Esophagus squamous epithelium (tissue), 5 donors: Measurements from ENCODE around the gene LRRC4C. TPM values are rescaled to one million over a fixed set of nuclear protein-coding genes. Genes with fewer than 3 reads are reported as not detected.
"Not testable (repeated sequence)": the region's sequence is repeated elsewhere in the genome, so short reads cannot be mapped to it uniquely, and the experiment has no call there.

Source experiments
- DNase-seq: peaks from one replicate; lab custom pipeline; 2025; lab: John Stamatoyannopoulos, UW
- H3K27ac ChIP-seq, 4 donors: fragments of 200-600 bp; sonication (generic); one replicate each; pipeline ENCODE4 v1.5.1; 2016 to 2019; ENCODE audit warnings: mild to moderate bottlenecking in 1 of 4
- H3K27me3 ChIP-seq, 4 donors: fragments of 200-600 bp; sonication (generic); 1 replicate in 3 of 4; 2 replicates in 1 of 4; pipeline versions ENCODE4 v1.5.1 to v1.6.0; 2017 to 2021; ENCODE audit warnings: antibody characterized with exemption in 1 of 4
- H3K36me3 ChIP-seq, 3 donors: fragments of 200-600 bp; sonication (generic); one replicate each; pipeline ENCODE4 v1.5.1; 2016 to 2019
- H3K4me1 ChIP-seq, 3 donors: fragments of 200-600 bp; sonication (generic); one replicate each; pipeline ENCODE4 v1.5.1; 2017 to 2019
- H3K4me3 ChIP-seq, 4 donors: fragments of 200-600 bp; sonication (generic); 1 replicate in 3 of 4; 2 replicates in 1 of 4; pipeline ENCODE4 v1.5.1; 2016 to 2019; ENCODE audit warnings: mild to moderate bottlenecking in 2 of 4, moderate library complexity in 1 of 4
- H3K9me3 ChIP-seq, 3 donors: fragments of 200-600 bp; sonication (generic); one replicate each; pipeline ENCODE4 v1.5.1; 2016 to 2019
- POLR2A ChIP-seq, 4 donors: fragments of 450-650 bp; IDR thresholded peaks; one replicate each; pipeline ENCODE4 v1.6.1; 2017; ENCODE audit warnings: antibody characterized with exemption in 4 of 4, mild to moderate bottlenecking in 4 of 4, moderate library complexity in 3 of 4
- WGBS, 2 donors: methylation state at CpG; one replicate each; pipeline ENCODE4 v1.1.5; 2018; 5-methylcytosine and 5-hydroxymethylcytosine counted together
- intact Hi-C: fragments of 100-400 bp; cut with DNase I; formaldehyde crosslinking; loops from one replicate; pipeline ENCODE4 v1.15.0; 2022
- total RNA-seq, 4 donors: library from RNA; depleted of rRNA; stranded (reverse); fragments of >200 nt; gene quantifications; one replicate each; pipeline ENCODE4 v1.1.0, GENCODE V29; 2016
- TF ChIP-seq, protein P1 (sequence below), 6 experiments: fragments of 450-650 bp in 4 of 6; fragments of 200-600 bp in 2 of 6; sonication (generic) in 2 of 6; IDR thresholded peaks; one replicate each; pipeline ENCODE4 v1.5.1; 2016 to 2019; ENCODE audit warnings: antibody characterized with exemption in 6 of 6, mild to moderate bottlenecking in 4 of 6, moderate library complexity in 4 of 6
- donor health status: DM: yes; HTN: yes; CAD: no.

Gene LRRC4C
- total RNA-seq, 4 donors from 2014 or later: 0.09 to 0.38 (median 0.30) TPM; not detected in 1

DNA sequence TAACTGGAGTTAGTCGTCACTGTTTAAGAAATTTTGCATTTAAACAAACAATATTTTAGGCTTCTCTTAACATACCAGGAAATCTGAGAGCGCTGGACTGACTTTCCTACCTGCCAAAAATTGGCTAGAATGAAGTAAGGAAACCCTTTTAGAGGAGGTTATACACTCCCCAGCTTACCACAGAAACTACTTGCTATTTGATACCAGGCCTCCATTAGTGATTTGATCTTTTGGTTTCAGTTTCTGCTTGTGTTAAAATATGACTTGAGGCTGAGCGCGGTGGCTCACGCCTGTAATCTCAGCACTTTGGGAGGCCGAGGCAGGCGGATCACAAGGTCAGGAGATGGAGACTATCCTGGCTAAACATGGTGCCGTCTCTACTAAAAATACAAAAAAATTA is 419.9 kb downstream of the LRRC4C start:
- WGBS, 2 donors: 73 to 77% methylated on average over 4 to 8 of the region's 8 CpGs
- no peak for TF ChIP-seq POLR2A (IDR thresholded peaks at IDR 0.05)
- TF ChIP-seq, protein P1, sequence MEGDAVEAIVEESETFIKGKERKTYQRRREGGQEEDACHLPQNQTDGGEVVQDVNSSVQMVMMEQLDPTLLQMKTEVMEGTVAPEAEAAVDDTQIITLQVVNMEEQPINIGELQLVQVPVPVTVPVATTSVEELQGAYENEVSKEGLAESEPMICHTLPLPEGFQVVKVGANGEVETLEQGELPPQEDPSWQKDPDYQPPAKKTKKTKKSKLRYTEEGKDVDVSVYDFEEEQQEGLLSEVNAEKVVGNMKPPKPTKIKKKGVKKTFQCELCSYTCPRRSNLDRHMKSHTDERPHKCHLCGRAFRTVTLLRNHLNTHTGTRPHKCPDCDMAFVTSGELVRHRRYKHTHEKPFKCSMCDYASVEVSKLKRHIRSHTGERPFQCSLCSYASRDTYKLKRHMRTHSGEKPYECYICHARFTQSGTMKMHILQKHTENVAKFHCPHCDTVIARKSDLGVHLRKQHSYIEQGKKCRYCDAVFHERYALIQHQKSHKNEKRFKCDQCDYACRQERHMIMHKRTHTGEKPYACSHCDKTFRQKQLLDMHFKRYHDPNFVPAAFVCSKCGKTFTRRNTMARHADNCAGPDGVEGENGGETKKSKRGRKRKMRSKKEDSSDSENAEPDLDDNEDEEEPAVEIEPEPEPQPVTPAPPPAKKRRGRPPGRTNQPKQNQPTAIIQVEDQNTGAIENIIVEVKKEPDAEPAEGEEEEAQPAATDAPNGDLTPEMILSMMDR (IDR thresholded peaks at IDR 0.05): no peak
- H3K9me3 ChIP-seq: no peaks in the 10 kb centered on the region
- no peaks in the 10 kb centered on the region for H3K4me1 ChIP-seq
- no peak for DNase-seq
- no peaks in the 10 kb centered on the region for H3K36me3 ChIP-seq
- no peak overlapping the region for H3K4me3 ChIP-seq
- H3K27ac ChIP-seq: no peak overlapping the region
- intact Hi-C loops: no loop called here
- no peaks in the 10 kb centered on the region for H3K27me3 ChIP-seq

DNA sequence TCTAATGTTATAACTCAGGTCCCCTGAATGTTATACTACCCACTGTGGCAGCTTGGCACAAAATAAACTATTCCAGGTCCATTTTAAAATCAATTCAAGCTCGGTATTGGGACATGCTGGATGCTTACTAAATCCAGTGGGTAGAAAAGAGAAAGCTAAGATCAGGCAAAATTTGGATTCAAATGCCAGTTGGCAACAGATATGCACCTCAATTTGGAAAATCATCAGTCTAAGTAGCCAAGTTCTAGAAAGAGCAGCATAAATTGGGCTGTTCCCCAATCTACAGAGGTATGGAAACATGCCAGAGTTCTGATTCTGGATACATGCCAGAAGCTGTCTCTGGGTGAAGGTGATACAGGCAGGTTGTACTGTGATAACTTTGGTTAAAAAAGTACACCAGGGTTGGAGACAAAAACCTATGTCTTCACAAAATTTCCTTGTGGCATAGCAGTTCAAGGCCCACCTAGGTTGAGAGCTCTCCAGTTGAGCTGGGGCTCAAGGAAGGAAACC is 427.8 kb downstream of the LRRC4C start:
- H3K27ac ChIP-seq: no peak overlapping the region
- H3K27me3 ChIP-seq: no peaks in the 10 kb centered on the region
- no peaks in the 10 kb centered on the region for H3K4me1 ChIP-seq
- 44 to 50% methylated on average over 1 of the region's 1 CpG for WGBS, 2 donors
- H3K9me3 ChIP-seq: no peaks in the 10 kb centered on the region
- intact Hi-C loops: no loop called here
- DNase-seq: no peak
- H3K4me3 ChIP-seq: no peak overlapping the region
- TF ChIP-seq POLR2A (IDR thresholded peaks at IDR 0.05): no peak
- TF ChIP-seq, protein P1 (IDR thresholded peaks at IDR 0.05): no peak
- H3K36me3 ChIP-seq: no peaks in the 10 kb centered on the region

DNA sequence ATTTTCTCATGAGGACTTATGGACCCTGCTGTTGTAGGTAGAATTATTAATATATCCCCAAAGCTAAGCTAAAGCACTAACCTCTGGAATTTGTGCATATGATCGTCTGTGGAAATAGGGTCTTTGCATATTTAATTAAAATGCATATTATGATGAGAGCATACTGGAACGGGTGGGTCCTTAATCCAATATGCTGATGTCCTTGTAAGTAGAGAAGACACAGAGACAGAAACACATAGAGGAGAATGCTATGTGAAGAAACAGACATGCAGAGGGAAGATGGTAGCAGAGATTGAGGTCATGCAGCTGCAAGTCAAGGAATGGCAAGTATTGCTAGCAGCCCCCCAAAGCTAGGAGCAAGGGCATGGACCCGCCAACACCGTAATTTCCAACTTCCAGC is 439.2 kb downstream of the LRRC4C start:
- H3K36me3 ChIP-seq: no peaks in the 10 kb centered on the region
- intact Hi-C loops: no loop called here
- H3K4me3 ChIP-seq: no peak overlapping the region
- no peaks in the 10 kb centered on the region for H3K27me3 ChIP-seq
- WGBS, 2 donors: 65 to 69% methylated on average over 4 of the region's 4 CpGs
- no peaks in the 10 kb centered on the region for H3K4me1 ChIP-seq
- no peak for DNase-seq
- H3K9me3 ChIP-seq: no peaks in the 10 kb centered on the region
- H3K27ac ChIP-seq: no peak overlapping the region
- TF ChIP-seq, protein P1 (IDR thresholded peaks at IDR 0.05): no peak
- no peak for TF ChIP-seq POLR2A (IDR thresholded peaks at IDR 0.05)

DNA sequence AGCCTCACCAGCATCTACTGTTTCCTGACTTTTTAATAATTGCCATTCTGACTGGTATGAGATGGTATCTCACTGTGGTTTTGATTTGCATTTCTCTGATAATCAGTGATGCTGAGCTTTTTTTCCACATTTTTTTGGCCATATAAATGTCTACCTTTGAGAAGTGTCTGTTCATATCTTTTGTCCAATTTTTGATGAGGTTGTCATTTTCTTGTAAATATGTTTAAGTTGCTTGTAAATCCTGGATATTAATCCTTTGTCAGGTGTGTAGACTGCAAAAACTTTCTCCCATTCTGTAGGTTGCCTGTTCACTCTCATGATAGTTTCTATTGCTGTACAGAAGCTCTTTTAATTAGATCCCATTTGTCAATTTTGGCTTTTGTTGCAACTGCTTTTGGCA is 439.8 kb downstream of the LRRC4C start:
- intact Hi-C loops, H3K27ac ChIP-seq, H3K36me3 ChIP-seq, H3K9me3 ChIP-seq, H3K4me1 ChIP-seq, H3K27me3 ChIP-seq, DNase-seq, H3K4me3 ChIP-seq: not testable (repeated sequence)

DNA sequence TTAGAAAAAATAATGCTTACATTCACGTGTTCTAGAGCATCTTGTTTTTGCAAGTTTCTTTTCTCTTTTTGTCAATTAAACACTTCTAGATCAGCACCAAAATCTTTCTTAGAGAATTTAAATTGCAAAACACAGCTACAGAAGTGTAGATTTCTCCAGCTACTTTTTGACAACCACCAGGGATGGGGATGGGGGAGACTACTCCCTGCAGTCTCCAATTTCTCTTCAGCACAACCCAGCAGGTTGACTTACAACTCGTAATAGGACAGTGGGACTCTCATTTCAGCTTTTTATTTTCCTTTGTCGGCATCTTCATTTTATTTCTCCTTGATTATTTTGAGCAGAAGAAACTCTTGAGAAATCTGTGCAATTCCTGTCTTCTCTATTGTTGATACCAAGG is 441.2 kb downstream of the LRRC4C start:
- intact Hi-C loops: no loop called here
- no peaks in the 10 kb centered on the region for H3K9me3 ChIP-seq
- WGBS, 2 donors: 20 to 30% methylated on average over 3 of the region's 3 CpGs
- H3K4me1 ChIP-seq: no peaks in the 10 kb centered on the region
- no peak overlapping the region for H3K4me3 ChIP-seq
- H3K27me3 ChIP-seq: no peaks in the 10 kb centered on the region
- DNase-seq: no peak
- H3K36me3 ChIP-seq: no peaks in the 10 kb centered on the region
- no peak overlapping the region for H3K27ac ChIP-seq
- TF ChIP-seq, protein P1 (IDR thresholded peaks at IDR 0.05): no peak
- TF ChIP-seq POLR2A (IDR thresholded peaks at IDR 0.05): no peak
